Measurements from ENCODE around the gene S100B. TPM values are rescaled to one million over a fixed set of nuclear protein-coding genes. Genes with fewer than 3 reads are reported as not detected.
A peak's percentile ranks its signal among the peaks of the same experiment; 100 is the strongest.

Gene S100B
- total and polyA plus RNA-seq, 9 of the 15 experiments (the other 6 are each of a cell fraction or from before 2014, with no cell fraction given), result not detected

- TF ChIP-seq E2F8 (IDR thresholded peaks at IDR 0.05; ENCODE audit: low read depth, partially characterized antibody) (peak; percentile 8), KLF1 (tag; IDR thresholded peaks at IDR 0.05) (no peak), ESRRA (IDR thresholded peaks at IDR 0.05; ENCODE audit: borderline replicate concordance, low read depth) (peak; percentile 49; the same call in 1 of the 2 replicates), ETV6 (IDR thresholded peaks at IDR 0.05; ENCODE audit: borderline replicate concordance in 1 of 2, low read depth in 2 of 2, low read length in 1 of 2) (no peak), ETV6 (CRISPR knock-in tag; IDR thresholded peaks at IDR 0.05; ENCODE audit: borderline replicate concordance) (no peak), TCF3 (CRISPR knock-in tag; IDR thresholded peaks at IDR 0.05) (no peak), ZNF717 (CRISPR knock-in tag; IDR thresholded peaks at IDR 0.05) (0 out of 2 replicates have a peak, but pooled peaks have one; percentile 17), RCOR1 (IDR thresholded peaks at IDR 0.05; ENCODE audit: borderline replicate concordance in 1 of 2, low read depth in 2 of 2, low read length in 2 of 2) (0 out of 4 replicates have a peak, but pooled peaks of 1 of the 2 experiments have one; percentile 21), PTBP1 (IDR thresholded peaks at IDR 0.05; ENCODE audit: low read depth, low read length) (no peak), KDM1A (IDR thresholded peaks at IDR 0.05) (0 out of 4 replicates have a peak, but pooled peaks of 1 of the 2 experiments have one; percentile 14), TFAM (CRISPR knock-in tag; conservative IDR thresholded peaks at IDR 0.05) (no peak), HIVEP1 (CRISPR knock-in tag; IDR thresholded peaks at IDR 0.05) (0 out of 2 replicates have a peak, but pooled peaks have one; percentile 41), ILK (tag; IDR thresholded peaks at IDR 0.05; ENCODE audit: borderline replicate concordance, low read depth) (no peak), RNF2 (IDR thresholded peaks at IDR 0.05) (no peak), EP400 (IDR thresholded peaks at IDR 0.05) (peak; percentile 39; the same call in 1 of the 2 replicates), ZNF696 (CRISPR knock-in tag; conservative IDR thresholded peaks at IDR 0.05) (no peak), BRD9 (IDR thresholded peaks at IDR 0.05; ENCODE audit: low read depth, partially characterized antibody) (peak; percentile 47)
- TF ChIP-seq, protein P1, sequence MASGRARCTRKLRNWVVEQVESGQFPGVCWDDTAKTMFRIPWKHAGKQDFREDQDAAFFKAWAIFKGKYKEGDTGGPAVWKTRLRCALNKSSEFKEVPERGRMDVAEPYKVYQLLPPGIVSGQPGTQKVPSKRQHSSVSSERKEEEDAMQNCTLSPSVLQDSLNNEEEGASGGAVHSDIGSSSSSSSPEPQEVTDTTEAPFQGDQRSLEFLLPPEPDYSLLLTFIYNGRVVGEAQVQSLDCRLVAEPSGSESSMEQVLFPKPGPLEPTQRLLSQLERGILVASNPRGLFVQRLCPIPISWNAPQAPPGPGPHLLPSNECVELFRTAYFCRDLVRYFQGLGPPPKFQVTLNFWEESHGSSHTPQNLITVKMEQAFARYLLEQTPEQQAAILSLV (tag; IDR thresholded peaks at IDR 0.05), result 0 out of 2 replicates have a peak, but pooled peaks have one; percentile 20
- TF ChIP-seq, protein P2, sequence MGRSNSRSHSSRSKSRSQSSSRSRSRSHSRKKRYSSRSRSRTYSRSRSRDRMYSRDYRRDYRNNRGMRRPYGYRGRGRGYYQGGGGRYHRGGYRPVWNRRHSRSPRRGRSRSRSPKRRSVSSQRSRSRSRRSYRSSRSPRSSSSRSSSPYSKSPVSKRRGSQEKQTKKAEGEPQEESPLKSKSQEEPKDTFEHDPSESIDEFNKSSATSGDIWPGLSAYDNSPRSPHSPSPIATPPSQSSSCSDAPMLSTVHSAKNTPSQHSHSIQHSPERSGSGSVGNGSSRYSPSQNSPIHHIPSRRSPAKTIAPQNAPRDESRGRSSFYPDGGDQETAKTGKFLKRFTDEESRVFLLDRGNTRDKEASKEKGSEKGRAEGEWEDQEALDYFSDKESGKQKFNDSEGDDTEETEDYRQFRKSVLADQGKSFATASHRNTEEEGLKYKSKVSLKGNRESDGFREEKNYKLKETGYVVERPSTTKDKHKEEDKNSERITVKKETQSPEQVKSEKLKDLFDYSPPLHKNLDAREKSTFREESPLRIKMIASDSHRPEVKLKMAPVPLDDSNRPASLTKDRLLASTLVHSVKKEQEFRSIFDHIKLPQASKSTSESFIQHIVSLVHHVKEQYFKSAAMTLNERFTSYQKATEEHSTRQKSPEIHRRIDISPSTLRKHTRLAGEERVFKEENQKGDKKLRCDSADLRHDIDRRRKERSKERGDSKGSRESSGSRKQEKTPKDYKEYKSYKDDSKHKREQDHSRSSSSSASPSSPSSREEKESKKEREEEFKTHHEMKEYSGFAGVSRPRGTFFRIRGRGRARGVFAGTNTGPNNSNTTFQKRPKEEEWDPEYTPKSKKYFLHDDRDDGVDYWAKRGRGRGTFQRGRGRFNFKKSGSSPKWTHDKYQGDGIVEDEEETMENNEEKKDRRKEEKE (IDR thresholded peaks at IDR 0.05; ENCODE audit: borderline replicate concordance in 1 of 2, control insufficient read depth in 1 of 2, low read depth in 2 of 2, low read length in 1 of 2), result no peak
Measured at GRCh38 chr21:46637952-46638746, 33.3 kb upstream of the S100B start (continued).

All from K562 (cell line).